Suprapubic skin (tissue), 4 donors: Measurements from ENCODE around the gene ARIH1.
"Not testable (repeated sequence)": the region's sequence is repeated elsewhere in the genome, so short reads cannot be mapped to it uniquely, and the experiment has no call there.

Experiments
- EP300 ChIP-seq: sonication (generic); formaldehyde crosslinking; IDR thresholded peaks from one replicate; pipeline ENCODE4 v1.6.1; 2017; ENCODE audit warnings: antibody characterized with exemption
- POLR2A ChIP-seq, 2 donors: fragments of 450-650 bp; IDR thresholded peaks; one replicate each; pipeline ENCODE4 v1.6.1; 2017; ENCODE audit warnings: antibody characterized with exemption in 2 of 2, mild to moderate bottlenecking in 2 of 2, moderate library complexity in 2 of 2
- POLR2AphosphoS5 ChIP-seq, 3 donors: sonication (generic); formaldehyde crosslinking; IDR thresholded peaks; one replicate each; pipeline ENCODE4 v1.6.1; 2017; ENCODE audit warnings: antibody characterized with exemption in 3 of 3
- TF ChIP-seq, protein P1 (sequence below), 2 donors: fragments of 200-600 bp in 1 of 2; fragments of 450-650 bp in 1 of 2; sonication (generic) in 1 of 2; IDR thresholded peaks; one replicate each; pipeline ENCODE4 v1.5.1; 2016 to 2019; ENCODE audit warnings: antibody characterized with exemption in 2 of 2, mild to moderate bottlenecking in 1 of 2, moderate library complexity in 1 of 2

DNA sequence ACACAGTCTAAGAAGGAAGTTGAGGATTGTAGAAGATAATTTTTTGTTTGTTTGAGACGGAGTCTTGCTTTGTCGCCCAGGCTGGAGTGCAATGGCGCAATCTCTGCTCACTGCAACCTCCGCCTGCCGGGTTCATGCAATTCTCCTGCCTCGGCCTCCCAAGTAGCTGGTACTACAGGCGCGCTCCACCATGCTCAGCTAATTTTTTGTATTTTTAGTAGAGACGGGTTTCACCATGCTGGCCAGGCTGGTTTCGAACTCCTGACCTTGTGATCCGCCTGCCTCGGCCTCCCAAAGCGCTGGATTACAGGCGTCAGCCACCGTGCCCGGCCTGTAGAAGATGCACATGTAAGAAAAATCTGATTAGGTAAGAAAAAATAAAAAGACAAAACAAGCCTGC lies 2.2 kb downstream of the ARIH1 start:
- TF ChIP-seq, protein P1, sequence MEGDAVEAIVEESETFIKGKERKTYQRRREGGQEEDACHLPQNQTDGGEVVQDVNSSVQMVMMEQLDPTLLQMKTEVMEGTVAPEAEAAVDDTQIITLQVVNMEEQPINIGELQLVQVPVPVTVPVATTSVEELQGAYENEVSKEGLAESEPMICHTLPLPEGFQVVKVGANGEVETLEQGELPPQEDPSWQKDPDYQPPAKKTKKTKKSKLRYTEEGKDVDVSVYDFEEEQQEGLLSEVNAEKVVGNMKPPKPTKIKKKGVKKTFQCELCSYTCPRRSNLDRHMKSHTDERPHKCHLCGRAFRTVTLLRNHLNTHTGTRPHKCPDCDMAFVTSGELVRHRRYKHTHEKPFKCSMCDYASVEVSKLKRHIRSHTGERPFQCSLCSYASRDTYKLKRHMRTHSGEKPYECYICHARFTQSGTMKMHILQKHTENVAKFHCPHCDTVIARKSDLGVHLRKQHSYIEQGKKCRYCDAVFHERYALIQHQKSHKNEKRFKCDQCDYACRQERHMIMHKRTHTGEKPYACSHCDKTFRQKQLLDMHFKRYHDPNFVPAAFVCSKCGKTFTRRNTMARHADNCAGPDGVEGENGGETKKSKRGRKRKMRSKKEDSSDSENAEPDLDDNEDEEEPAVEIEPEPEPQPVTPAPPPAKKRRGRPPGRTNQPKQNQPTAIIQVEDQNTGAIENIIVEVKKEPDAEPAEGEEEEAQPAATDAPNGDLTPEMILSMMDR (IDR thresholded peaks at IDR 0.05): not testable (repeated sequence)
- TF ChIP-seq POLR2A (IDR thresholded peaks at IDR 0.05); EP300; POLR2AphosphoS5 (IDR thresholded peaks at IDR 0.05): not testable (repeated sequence)
